T-cell (primary cell): Measurements from ENCODE around the gene LRRC42. TPM values are rescaled to one million over a fixed set of nuclear protein-coding genes. Genes with fewer than 3 reads are reported as not detected.
"Not testable (repeated sequence)": the region's sequence is repeated elsewhere in the genome, so short reads cannot be mapped to it uniquely, and the experiment has no call there.

Source experiments
- ATAC-seq, 4 experiments: fragments of 200-7000 bp in 3 of 4; fragments of 150-1000 bp in 1 of 4; cut with Tn5 transposase; replicated peaks in 1 of 4; 1 replicate in 3 of 4; 2 replicates in 1 of 4; pipeline ENCODE4 v1.10.0; 2021; ENCODE audit warnings: moderate library complexity in 3 of 4, mild to moderate bottlenecking in 2 of 4, moderate number of reproducible peaks in 1 of 4
- CTCF ChIA-PET, 2 donors: fragments of 300-600 bp; sonication (Branson Sonifier 250); formaldehyde crosslinking; loops; one replicate each; lab custom pipeline; 2022; ENCODE audit warnings: antibody characterized with exemption in 2 of 2; lab: Charles Lee
- POLR2A ChIA-PET, 2 donors: fragments of 300-600 bp; sonication (Branson Sonifier 250); formaldehyde crosslinking; loops; one replicate each; lab custom pipeline; 2022; ENCODE audit warnings: antibody characterized with exemption in 2 of 2; lab: Charles Lee
- DNase-seq, 35 experiments: peaks; one replicate each; pipeline versions ENCODE4 v3.0.0 to v3.0.0-alpha.2; 2013 to 2023
- H3K27ac ChIP-seq: one replicate; pipeline ENCODE4 v1.5.1; 2013; ENCODE audit warnings: low read length
- H3K27me3 ChIP-seq, 2 experiments: replicated peaks in 1 of 2; 1 replicate in 1 of 2; 2 replicates in 1 of 2; pipeline versions ENCODE4 v1.6.1 to v1.7.0; 2013; ENCODE audit warnings: low read length in 1 of 2, mixed read lengths in 1 of 2; ENCODE audit not compliant: control insufficient read depth in 2 of 2, insufficient read depth in 2 of 2; ENCODE audit errors: extremely low read depth in 1 of 2
- H3K36me3 ChIP-seq, 2 donors: 1 replicate in 1 of 2; 2 replicates in 1 of 2; pipeline versions ENCODE4 v1.6.1 to v1.7.0; 2013; ENCODE audit warnings: low read length in 1 of 2; ENCODE audit not compliant: control insufficient read depth in 2 of 2, insufficient read depth in 1 of 2; ENCODE audit errors: extremely low read depth in 1 of 2
- H3K4me1 ChIP-seq, 2 experiments: 1 replicate in 1 of 2; 2 replicates in 1 of 2; pipeline versions ENCODE4 v1.6.1 to v1.7.0; 2013; ENCODE audit warnings: low read length in 2 of 2, mixed read lengths in 1 of 2; ENCODE audit not compliant: insufficient read depth in 2 of 2, control insufficient read depth in 1 of 2; ENCODE audit errors: extremely low read depth in 1 of 2
- H3K4me3 ChIP-seq, 2 donors: 1 replicate in 1 of 2; 2 replicates in 1 of 2; pipeline versions ENCODE4 v1.5.1 to v1.7.0; 2013; ENCODE audit warnings: mild to moderate bottlenecking in 2 of 2, low read length in 1 of 2, moderate library complexity in 1 of 2; ENCODE audit not compliant: control insufficient read depth in 1 of 2; ENCODE audit errors: extremely low read depth in 1 of 2
- H3K9me3 ChIP-seq: 2 replicates; pipeline ENCODE4 v1.7.0; 2013
- H3K27ac Mint-ChIP-seq, 2 donors: one replicate each; pipeline ENCODE4 v1.8.0; 2020 to 2021; ENCODE audit warnings: mild to moderate bottlenecking in 2 of 2, mixed read lengths in 2 of 2
- H3K27me3 Mint-ChIP-seq, 2 donors: one replicate each; pipeline ENCODE4 v1.8.0; 2021 to 2022; ENCODE audit warnings: mixed read lengths in 2 of 2
- H3K36me3 Mint-ChIP-seq: one replicate; pipeline ENCODE4 v1.8.0; 2021; ENCODE audit warnings: mixed read lengths
- H3K4me1 Mint-ChIP-seq, 3 donors: one replicate each; pipeline ENCODE4 v1.8.0; 2020 to 2022; ENCODE audit warnings: mixed read lengths in 3 of 3, mild to moderate bottlenecking in 1 of 3
- H3K4me3 Mint-ChIP-seq, 3 donors: one replicate each; pipeline ENCODE4 v1.8.0; 2020 to 2022; ENCODE audit warnings: mild to moderate bottlenecking in 3 of 3, mixed read lengths in 3 of 3, moderate library complexity in 3 of 3
- H3K9me3 Mint-ChIP-seq, 3 donors: one replicate each; pipeline ENCODE4 v1.8.0; 2020 to 2022; ENCODE audit warnings: mixed read lengths in 3 of 3
- WGBS: methylation state at CpG from one replicate; pipeline ENCODE4 v1.1.5; 2013; ENCODE audit warnings: missing lambda C conversion rate; ENCODE audit not compliant: insufficient coverage; 5-methylcytosine and 5-hydroxymethylcytosine counted together
- total RNA-seq, 35 experiments: library from RNA in 6 of 35; stranded (reverse) in 6 of 35; fragments of 120-200 nt in 1 of 35; gene quantifications; one replicate each; pipeline versions ENCODE4 v1.2.1 to v1.2.4 and lab custom pipeline; 2013 to 2026

LRRC42 gene
- total RNA-seq, 5 donors from 2014 or later (not counting 1 experiment from before 2014, with no cell fraction given): 6.3 to 8.8 (median 7.9) TPM

DNA sequence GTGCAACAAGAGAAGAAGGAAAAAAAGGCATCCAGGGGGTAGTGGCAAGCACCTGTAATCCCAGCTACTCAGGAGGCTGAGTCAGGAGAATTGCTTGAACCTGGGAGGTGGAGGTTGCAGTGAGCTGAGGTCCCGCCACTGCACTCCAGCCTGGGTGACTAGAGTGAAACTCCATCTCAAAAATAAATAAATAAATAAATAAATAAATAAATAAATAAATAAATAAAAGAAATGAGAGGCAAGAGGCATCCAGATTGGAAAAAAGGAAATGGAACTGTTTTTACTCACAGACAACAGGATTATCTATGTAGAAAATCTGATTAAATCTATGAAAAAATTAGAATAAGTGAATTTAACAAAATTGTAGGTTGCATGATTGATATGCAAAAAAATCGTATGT is 48.4 kb downstream of the LRRC42 start:
- DNase-seq, H3K27me3 ChIP-seq, ATAC-seq, H3K27ac Mint-ChIP-seq, H3K9me3 ChIP-seq, H3K27ac ChIP-seq, H3K4me3 ChIP-seq, H3K4me1 ChIP-seq, H3K36me3 Mint-ChIP-seq, H3K9me3 Mint-ChIP-seq, CTCF ChIA-PET, H3K4me1 Mint-ChIP-seq, H3K27me3 Mint-ChIP-seq, H3K36me3 ChIP-seq, H3K4me3 Mint-ChIP-seq: not testable (repeated sequence)
- no CpG with 5 or more reads among the region's 2 CpGs for WGBS
- POLR2A ChIA-PET: interaction anchor here in 1 of 2 donors (0.6 kb wide), 1 partner anchor 58 kb away, joined by 7 read pairs; no protein-coding TSS in a partner anchor

DNA sequence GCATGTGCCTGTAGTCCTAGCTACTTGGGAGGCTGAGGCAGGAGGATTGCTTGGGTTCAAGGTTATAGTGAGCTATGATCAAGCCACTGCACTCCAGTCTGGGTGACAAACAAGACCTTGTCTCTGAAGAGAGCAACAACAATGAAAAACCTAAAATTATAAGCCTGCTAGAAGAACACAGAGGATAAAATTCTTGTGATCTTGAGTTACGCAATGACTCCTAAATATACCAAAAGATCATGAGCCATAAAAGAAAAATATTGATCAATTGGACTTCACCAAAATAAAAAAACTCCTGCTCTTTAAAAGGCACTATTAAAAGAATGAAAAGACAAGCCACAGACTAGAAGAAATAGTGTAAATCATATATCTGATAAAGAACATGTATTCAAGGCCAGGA is 49.5 kb downstream of the LRRC42 start:
- Mint-ChIP-seq H3K4me3 (no peak overlapping the region), H3K27me3 (no peaks in the 10 kb centered on the region), H3K36me3 (no peaks in the 10 kb centered on the region), H3K27ac (no peak overlapping the region), H3K9me3 (no peaks in the 10 kb centered on the region), H3K4me1 (no peaks in the 10 kb centered on the region)
- Histone ChIP-seq H3K4me3 (no peak overlapping the region), H3K4me1 (no peaks in the 10 kb centered on the region), H3K36me3 (no peaks in the 10 kb centered on the region), H3K27ac (no peak overlapping the region), H3K27me3 (peaks cover 0 to 2% of the 10 kb centered on the region in 2 experiments), H3K9me3 (no peaks in the 10 kb centered on the region)
- no peak for DNase-seq
- no peak for ATAC-seq
- ChIA-PET CTCF (no interaction called here), POLR2A (no interaction called here)
- no CpG with 5 or more reads among the region's 1 CpG for WGBS

DNA sequence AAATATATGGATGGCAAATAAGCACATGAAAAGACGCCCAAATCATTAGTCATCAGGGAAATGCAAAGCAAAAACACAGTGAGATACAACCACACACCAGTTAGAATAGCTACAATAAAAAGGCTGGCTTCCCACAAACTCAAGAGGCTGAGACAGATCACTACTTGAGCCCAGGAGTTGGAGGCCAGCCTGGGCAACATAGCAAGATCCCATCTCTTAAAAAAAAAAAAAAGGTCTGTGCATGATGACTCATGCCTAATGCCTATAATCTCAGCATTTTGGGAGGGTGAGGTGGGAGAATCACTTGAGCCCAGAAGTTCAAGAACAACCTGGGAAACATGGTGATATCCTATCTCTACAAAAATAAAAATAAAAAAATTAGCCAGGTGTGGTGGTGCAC is 52.1 kb downstream of the LRRC42 start:
- CTCF ChIA-PET: no interaction called here

DNA sequence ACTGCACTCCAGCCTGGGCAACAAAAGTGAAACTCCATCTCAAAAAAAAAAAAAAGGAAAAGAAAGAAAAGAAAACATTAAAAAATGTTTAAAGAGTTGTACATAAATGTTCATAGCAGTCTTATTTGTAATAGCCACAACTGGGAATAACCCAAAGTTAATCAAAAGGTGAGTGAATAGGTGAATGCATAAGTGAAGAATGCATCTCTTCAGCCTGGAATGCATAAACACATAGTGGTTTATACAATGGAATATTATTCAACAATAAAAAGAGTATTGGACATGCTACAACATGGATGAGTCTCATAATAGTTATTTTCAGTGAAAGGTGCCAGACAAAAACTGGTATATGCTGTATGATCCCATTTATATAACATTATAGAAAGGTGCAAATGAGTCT is 53.8 kb downstream of the LRRC42 start:
- Mint-ChIP-seq H3K4me3 (no peak overlapping the region), H3K27ac (no peak overlapping the region), H3K4me1 (no peaks in the 10 kb centered on the region), H3K9me3 (no peaks in the 10 kb centered on the region), H3K27me3 (no peaks in the 10 kb centered on the region), H3K36me3 (no peaks in the 10 kb centered on the region)
- ATAC-seq (no peak), DNase-seq (no peak)
- Histone ChIP-seq H3K9me3 (no peaks in the 10 kb centered on the region), H3K36me3 (no peaks in the 10 kb centered on the region), H3K27ac (no peak overlapping the region), H3K4me3 (no peak overlapping the region), H3K4me1 (no peaks in the 10 kb centered on the region), H3K27me3 (peaks cover 0 to 6% of the 10 kb centered on the region in 2 experiments)
- CTCF ChIA-PET: no interaction called here
- POLR2A ChIA-PET: no interaction called here

More for the DNA sequence above, 52.1 kb downstream of the LRRC42 start:
- H3K9me3 Mint-ChIP-seq: no peaks in the 10 kb centered on the region
- Histone ChIP-seq H3K9me3 (no peaks in the 10 kb centered on the region), H3K36me3 (no peaks in the 10 kb centered on the region), H3K27ac (no peak overlapping the region), H3K4me3 (no peak overlapping the region), H3K27me3 (peaks cover 0 to 6% of the 10 kb centered on the region in 2 experiments), H3K4me1 (no peaks in the 10 kb centered on the region)
- no peak for ATAC-seq
- POLR2A ChIA-PET: no interaction called here
- no peaks in the 10 kb centered on the region for H3K36me3 Mint-ChIP-seq
- H3K27ac Mint-ChIP-seq: no peak overlapping the region
- no peaks in the 10 kb centered on the region for H3K4me1 Mint-ChIP-seq
- no peak for DNase-seq
- 67% methylated on average over 1 of the region's 1 CpG for WGBS
- no peak overlapping the region for H3K4me3 Mint-ChIP-seq
- no peaks in the 10 kb centered on the region for H3K27me3 Mint-ChIP-seq

DNA sequence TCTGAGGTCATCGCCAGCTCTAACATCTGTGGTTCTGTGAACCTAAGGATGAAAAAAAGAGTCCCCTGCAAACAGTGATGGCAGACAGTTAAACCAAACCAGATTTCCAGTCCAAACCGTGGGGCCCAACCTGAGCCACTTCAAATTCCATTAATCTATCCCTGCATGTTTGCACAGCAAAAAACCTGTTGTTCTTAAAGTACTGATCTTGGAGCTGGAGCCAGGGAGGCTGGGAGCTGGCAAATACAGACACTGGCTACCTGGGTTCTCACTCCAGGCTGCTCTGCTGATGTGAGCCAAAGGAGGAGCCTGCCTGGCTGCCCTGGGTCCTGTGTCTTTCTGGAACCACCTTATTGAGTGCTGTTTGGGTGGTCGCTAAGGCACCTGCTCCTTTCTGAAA is 55.4 kb downstream of the LRRC42 start:
- Histone ChIP-seq H3K27ac (no peak overlapping the region), H3K4me1 (no peaks in the 10 kb centered on the region), H3K27me3 (peaks cover 0 to 6% of the 10 kb centered on the region in 2 experiments), H3K36me3 (no peaks in the 10 kb centered on the region), H3K4me3 (no peak overlapping the region), H3K9me3 (no peaks in the 10 kb centered on the region)
- no peak for ATAC-seq
- ChIA-PET CTCF (no interaction called here), POLR2A (no interaction called here)
- Mint-ChIP-seq H3K36me3 (no peaks in the 10 kb centered on the region), H3K4me3 (no peak overlapping the region), H3K27ac (no peak overlapping the region), H3K4me1 (no peaks in the 10 kb centered on the region), H3K27me3 (peaks cover 3% of the 10 kb centered on the region in 2 donors), H3K9me3 (no peaks in the 10 kb centered on the region)
- no peak for DNase-seq
- WGBS: 100% methylated on average over 1 of the region's 3 CpGs

DNA sequence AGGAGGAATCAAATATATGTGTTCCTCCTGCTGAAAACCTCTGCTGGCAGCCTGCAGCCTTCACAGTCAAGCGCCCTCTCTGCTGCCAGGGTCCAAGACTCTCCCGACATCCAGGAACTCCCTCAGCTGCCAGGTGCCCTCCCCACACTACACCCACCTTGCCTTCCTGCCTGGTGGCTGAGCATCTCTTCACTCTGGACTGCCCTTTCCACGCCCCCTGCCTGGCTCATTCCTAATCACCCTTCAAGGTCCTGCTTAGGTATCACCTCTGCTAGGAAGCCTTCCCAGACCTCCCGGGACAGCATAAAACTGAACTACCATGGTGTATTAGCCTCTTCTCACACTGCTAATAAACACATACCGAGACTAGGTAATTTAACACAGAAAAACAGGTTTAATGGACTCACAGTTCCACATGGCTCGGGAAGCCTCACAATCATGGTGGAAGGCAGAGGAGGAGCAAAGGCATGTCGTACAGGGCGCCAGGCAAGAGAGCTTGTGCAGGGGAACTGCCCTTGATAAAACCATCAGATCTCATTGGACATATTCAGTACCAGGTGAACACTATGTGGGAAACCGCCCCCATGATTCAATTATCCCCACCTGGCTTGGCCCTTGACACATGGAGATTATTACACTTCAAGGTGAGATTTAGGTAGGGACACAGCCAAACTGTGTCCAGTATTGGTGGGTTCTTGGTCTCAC is 56.5 kb downstream of the LRRC42 start:
- no peak overlapping the region for H3K27ac Mint-ChIP-seq

More for the DNA sequence above, 56.5 kb downstream of the LRRC42 start:
- Mint-ChIP-seq H3K4me3 (no peak overlapping the region), H3K4me1 (no peaks in the 10 kb centered on the region), H3K27me3 (peaks cover 3% of the 10 kb centered on the region in 2 donors), H3K9me3 (no peaks in the 10 kb centered on the region), H3K36me3 (no peaks in the 10 kb centered on the region)
- DNase-seq (no peak), ATAC-seq (no peak)
- WGBS: 69% methylated on average over 6 of the region's 9 CpGs
- Histone ChIP-seq H3K4me3 (no peak overlapping the region), H3K4me1 (no peaks in the 10 kb centered on the region), H3K36me3 (no peaks in the 10 kb centered on the region), H3K27me3 (peaks cover 0 to 6% of the 10 kb centered on the region in 2 experiments), H3K9me3 (no peaks in the 10 kb centered on the region), H3K27ac (no peak overlapping the region)
- ChIA-PET CTCF (no interaction called here), POLR2A (no interaction called here)
